M059J (cell line): ENCODE data around the gene ATL3. TPM values are rescaled to one million over a fixed set of nuclear protein-coding genes. Genes with fewer than 3 reads are reported as not detected.
A peak's percentile ranks its signal among the peaks of the same experiment; 100 is the strongest.
"Not testable (repeated sequence)": the region's sequence is repeated elsewhere in the genome, so short reads cannot be mapped to it uniquely, and the experiment has no call there.

Source experiments
- DNase-seq: peaks from one replicate; pipeline ENCODE4 v3.0.0-alpha.2; 2012; ENCODE audit warnings: low read depth
- total RNA-seq: library from RNA; depleted of rRNA; stranded (reverse); fragments of >200 nt; shearing (Covaris generic); gene quantifications from 2 replicates; pipeline ENCODE4 v1.2.3, GENCODE V29; 2014

The ATL3 gene
- total RNA-seq, 1 experiment from 2014 or later: 80.4 TPM

- DNase-seq: no peak
Measured at GRCh38 chr11:63621071-63621470, 50.1 kb downstream of the ATL3 start.

DNA sequence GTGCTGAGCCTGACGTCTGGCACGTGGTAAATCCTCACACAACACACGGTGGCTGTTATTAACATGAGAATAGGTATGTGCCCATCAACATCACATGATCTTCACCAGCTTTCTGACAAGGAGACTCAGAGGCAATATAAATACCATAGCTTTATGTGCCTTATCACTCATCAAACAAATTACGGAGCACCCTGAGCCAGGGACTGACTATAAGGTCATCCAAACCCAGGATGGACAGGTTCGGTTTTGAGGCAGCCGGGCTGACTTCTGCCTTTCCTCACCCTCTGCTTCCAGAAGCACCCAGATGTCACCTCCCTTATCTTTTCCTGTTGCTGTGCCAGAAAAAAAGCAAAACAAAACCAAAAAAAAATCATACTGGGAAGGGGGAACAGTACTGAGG lies 51.2 kb downstream of the ATL3 start:
- DNase-seq: no peak

GRCh38 chr11:63617686-63618085 lies 53.5 kb downstream of the ATL3 start:
- not testable (repeated sequence) for DNase-seq

- DNase-seq: no peak
Measured at GRCh38 chr11:63616953-63617352, 54.2 kb downstream of the ATL3 start.

DNA sequence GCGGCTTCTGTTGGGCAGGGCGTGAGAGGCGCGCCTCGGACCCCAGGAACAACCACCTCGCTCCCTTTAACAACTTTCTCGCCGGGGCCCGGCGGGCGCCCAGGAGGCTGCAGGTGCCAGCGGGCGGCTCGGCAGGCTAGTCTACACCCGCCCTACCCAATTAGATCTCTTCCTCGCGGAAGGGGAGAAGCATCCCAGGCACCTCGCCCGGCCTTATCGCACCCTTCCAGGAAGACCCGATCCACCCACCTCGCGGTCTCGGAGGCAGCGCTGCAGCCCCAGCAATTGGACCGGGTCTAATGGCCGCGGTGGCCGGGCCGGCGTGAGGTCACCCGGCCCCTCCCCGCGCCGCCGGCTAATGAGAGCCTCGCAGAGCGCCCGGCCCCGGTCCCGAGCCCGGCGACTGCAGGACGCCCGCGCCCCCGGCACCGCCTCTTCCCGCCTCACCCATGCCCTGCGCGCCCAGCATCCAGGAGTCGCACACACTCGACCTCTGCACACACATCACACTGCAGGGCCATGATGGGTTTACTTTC lies 57.0 kb downstream of the ATL3 start, which contains the start of gene PLAAT3:
Gene PLAAT3, minus strand, starts transcription at position 298 of the 536 bp plus-strand sequence. CDS start 419 bp downstream, outside the sequence.
- peak; percentile 81 for DNase-seq

DNA sequence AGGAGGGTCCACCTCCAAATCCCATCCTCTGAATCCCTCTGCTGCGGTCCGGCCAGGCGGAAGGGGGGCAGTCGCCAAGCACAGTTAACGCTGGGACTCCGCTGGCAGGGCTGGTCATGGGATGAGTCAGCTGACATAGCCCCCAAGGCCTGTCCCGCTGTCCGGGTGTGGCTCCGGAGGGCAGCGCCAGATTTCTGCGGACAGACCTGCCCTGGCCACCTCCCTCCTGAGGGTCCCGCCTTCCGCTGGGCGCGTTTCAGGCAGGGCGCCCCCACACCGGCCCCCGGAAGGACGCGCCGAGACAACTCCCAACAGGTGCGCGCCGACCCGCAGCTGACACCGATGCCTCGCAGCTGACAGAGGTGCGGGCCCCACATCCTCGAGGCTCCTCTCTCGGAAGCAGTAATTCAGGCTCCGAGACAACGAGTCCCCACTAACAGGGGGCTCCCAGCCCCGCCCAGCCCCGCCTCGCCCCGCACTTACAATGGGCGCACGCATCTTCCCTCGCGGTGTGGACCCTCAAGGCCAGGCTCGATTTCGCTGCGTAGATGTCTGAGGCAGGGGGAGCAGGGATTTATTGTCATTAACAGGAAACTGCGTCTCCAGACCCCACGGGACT lies 57.5 kb downstream of the ATL3 start:
- DNase-seq: peak; percentile 47

GRCh38 chr11:63612181-63612580 lies 59.0 kb downstream of the ATL3 start:
- DNase-seq: no peak

DNA sequence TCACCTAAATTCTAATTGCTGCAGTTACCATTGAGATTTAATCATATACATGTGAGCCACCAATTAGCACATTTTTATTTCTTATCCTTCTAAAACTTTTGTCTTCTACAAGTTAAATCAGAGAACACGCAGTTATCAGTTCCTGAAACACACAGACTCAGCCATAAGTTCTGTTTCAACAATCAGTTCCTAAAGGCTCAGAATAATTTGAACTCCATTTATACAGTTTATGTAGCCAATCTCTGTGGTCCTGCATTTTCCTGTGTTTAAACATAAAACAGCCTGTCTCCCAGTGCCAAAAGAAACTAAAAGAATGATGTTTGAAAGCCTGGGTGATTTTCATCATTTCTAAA lies 59.8 kb downstream of the ATL3 start:
- no peak for DNase-seq

GRCh38 chr11:63610604-63611394 lies 60.4 kb downstream of the ATL3 start:
- peak; percentile 48 for DNase-seq

DNA sequence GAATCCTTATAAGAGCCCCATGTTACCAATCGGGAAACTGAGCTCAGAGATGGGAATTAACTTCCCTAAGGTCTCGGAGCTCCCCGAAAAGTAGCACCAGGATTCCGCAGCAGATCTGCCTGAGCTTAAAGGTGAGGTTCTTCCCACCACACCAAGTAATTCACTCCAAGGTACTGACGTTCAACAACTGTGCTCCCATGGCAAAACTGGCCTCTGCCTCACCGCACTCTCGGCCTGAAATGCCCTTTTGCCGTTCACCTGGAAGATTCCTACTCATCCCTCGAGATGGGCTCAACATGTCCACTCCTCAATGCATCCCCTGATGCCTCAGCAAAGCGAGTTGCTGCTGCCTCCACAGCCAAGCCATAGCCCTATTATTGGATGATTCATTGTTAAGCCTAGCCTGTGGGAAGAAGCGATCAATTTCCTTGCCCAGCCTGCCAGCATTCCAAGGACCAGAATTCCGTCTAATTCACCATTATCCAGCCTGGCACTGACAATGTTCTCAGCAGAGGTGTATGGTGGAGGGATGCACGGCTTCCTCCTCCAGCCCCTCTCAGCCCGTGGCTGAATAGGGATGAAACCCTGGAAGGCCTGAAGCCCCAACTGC lies 61.1 kb downstream of the ATL3 start:
- DNase-seq: peak; percentile 49

GRCh38 chr11:63609536-63609935 lies 61.6 kb downstream of the ATL3 start:
- DNase-seq: peak; percentile 73

DNA sequence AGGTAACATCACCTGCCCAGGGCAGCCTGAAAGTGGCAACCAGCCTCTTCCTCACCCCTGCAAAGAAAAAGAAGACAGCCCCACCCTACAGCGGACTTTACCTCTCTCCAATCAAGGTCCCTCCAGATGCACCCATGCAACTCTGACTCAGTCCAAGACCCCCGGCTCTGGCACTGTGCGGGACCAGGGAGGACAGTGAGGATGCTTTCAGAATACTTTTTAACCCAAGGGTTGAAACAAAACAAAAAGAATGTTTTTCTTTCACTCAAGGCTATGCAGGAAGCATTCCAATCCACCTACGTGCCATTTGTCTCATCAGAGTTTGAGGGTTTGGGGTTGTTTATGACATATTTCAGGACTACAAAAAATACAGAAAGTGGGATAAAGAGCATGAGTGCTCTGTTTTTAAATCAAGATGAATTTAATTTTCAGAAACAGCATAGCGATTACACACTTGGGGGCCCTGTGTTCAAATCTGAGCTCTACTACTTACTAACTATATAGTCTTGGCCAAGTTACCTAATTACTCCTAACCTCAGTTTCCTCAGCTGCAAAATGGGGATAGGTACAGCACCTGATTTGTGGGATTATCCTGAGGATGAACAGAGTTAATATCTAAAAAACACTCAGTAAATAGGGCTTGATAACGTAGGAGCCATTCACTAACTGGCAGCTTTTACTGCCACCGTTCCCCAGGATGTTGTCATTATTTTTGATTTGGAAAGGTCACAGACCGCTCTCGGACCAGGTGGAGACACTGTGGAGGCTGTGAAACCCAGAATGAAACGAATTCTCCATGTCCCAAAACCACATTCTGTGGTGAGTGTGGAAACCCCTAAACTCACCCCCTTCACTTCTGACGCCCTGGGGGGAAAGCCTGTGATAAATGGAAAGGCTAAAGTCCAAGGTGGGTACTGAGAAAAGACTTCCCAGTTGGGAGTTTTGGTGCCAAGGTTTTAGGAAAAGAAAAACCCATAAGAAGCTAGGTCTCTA lies 62.5 kb downstream of the ATL3 start:
- DNase-seq: peak; percentile 91

GRCh38 chr11:63603180-63603518 lies 68.0 kb downstream of the ATL3 start:
- no peak for DNase-seq

GRCh38 chr11:63602290-63603179 lies 68.6 kb downstream of the ATL3 start:
- peak; percentile 54 for DNase-seq

DNA sequence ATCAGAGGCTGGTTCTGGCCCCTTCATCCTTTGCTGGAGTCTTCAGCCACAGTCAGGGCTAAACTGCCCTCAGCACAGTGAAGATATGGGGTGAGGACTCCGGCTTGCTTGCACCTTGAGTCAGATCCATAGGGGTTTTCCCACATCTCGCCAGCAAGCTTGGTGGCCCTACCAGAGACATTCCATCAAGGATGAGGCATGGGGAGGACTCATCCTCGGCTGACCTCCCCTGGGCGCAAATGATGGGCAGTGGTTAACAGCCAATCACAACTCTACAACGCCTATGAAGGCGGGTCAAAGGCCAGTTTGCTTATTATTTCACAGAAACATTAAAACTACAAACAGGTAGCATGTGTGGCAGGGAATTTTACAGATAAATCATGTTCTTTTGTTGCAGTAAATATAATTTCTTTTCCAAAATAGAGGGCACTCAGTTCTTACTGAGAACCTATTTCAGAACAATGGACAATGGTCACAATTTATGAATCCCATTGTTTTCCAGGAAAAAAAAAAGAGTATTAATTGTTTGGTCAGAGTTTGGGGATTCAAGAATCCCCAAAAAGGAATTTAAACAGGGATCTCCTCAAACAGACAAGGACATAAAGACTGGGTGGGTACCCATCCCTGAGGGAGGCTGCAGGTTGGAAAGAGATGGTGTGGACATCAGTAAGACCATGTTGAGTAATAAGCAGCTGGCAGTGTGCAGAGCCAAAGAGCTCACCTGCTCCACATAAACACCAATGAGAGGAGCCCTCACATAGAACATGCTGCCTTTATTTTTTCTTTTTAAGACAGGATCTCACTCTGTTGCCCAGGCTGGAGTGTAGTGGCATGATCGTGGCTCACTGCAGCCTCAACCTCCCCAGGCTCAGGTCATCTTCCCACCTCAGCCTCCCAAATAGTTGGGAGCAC lies 71.7 kb downstream of the ATL3 start:
- peak; percentile 93 for DNase-seq

GRCh38 chr11:63598556-63598955 lies 72.6 kb downstream of the ATL3 start:
- DNase-seq: no peak

GRCh38 chr11:63595296-63595695 lies 75.9 kb downstream of the ATL3 start:
- no peak for DNase-seq

DNA sequence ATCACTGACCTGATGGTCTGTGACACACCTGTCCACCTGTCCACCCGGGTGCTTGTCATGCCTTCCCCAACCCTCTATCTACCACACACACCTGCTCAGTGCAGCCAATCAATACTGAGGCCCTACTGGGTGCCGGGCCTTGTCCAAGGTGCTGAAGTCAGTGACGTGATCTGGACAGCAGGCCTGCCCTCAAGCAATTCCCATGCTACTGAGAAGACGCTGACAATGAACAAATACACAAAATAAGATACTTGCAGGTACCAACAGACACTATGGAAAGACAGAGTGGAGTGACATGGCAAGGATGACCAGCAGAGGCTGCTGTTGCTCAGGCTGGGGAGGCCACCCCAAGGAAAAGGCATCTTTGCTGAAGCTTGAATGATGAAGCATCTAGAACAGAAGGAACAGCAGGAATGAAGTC lies 78.2 kb downstream of the ATL3 start:
- peak; percentile 38 for DNase-seq

DNA sequence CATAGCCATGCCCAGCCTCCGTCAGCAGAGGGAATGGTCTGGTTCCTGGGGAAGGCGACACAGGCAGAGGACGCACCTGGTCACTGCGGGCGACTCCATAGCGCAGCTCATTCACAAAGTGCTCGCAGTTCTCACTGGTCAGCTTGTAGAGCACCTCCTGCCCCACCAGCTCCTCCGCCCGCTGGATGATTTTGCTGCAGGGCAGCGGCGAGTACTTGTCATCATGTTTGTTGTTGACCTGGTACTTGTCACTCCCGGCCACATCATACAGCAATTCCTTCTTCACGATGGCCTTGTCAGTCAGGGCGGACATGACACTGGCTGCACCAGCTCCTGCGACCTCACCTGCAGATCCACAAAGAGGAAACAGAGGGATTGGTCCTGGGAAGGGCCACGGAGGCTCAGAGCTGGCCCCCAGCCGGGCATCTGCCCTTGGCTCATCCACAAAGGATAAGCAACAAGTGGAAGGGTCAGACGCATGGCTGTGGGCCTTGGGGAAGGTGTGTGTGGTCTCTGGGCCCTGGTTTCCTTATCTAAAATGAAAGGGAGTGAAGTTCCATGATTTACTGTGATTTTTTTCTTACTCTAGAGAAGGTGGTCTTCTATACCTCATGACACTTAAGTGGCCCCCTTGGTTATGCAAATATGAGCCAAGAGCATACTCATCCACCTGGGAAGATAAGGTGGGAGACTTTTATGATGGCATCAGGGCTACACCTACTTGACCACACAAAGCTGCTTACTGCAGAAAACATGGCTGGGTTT lies 81.0 kb downstream of the ATL3 start:
- DNase-seq: no peak
